SIG-M5 (cell line): ENCODE results near the gene CLTRN.
"Not testable (repeated sequence)": the region's sequence is repeated elsewhere in the genome, so short reads cannot be mapped to it uniquely, and the experiment has no call there.

Source experiments
- DNase-seq: peaks from one replicate; lab custom pipeline; 2025; lab: John Stamatoyannopoulos, UW

The CLTRN gene

GRCh38 chrX:15664487-15665444 is at the start of gene CLTRN:
Gene CLTRN, minus strand, starts transcription at chrX:15664805. Its CDS starts 30 bp downstream, at chrX:15664775.
- DNase-seq = no peak

- DNase-seq = not testable (repeated sequence)
Observed at GRCh38 chrX:15704273-15704672, 39.7 kb upstream of the CLTRN start.

- not testable (repeated sequence) for DNase-seq
Observed at GRCh38 chrX:15703809-15704208, 39.2 kb upstream of the CLTRN start.

GRCh38 chrX:15702488-15703371 is 38.1 kb upstream of the CLTRN start:
- DNase-seq = no peak

- DNase-seq = no peak
Observed at GRCh38 chrX:15696516-15696915, 31.9 kb upstream of the CLTRN start.

GRCh38 chrX:15694941-15695451 is 30.4 kb upstream of the CLTRN start:
- no peak for DNase-seq

- DNase-seq = no peak
Observed at GRCh38 chrX:15686818-15687685, 22.4 kb upstream of the CLTRN start.

GRCh38 chrX:15683193-15683592 is 18.6 kb upstream of the CLTRN start:
- no peak for DNase-seq

GRCh38 chrX:15681433-15681832 is 16.8 kb upstream of the CLTRN start:
- no peak for DNase-seq

GRCh38 chrX:15680401-15680800 is 15.8 kb upstream of the CLTRN start:
- DNase-seq = no peak

- no peak for DNase-seq
Observed at GRCh38 chrX:15679246-15679645, 14.6 kb upstream of the CLTRN start.

- no peak for DNase-seq
Observed at GRCh38 chrX:15678339-15678738, 13.7 kb upstream of the CLTRN start.

- DNase-seq = no peak
Observed at GRCh38 chrX:15676886-15677285, 12.3 kb upstream of the CLTRN start.

GRCh38 chrX:15675490-15675921 is 10.9 kb upstream of the CLTRN start:
- DNase-seq = no peak

GRCh38 chrX:15674841-15675489 is 10.4 kb upstream of the CLTRN start:
- peak; percentile 39 for DNase-seq

GRCh38 chrX:15674514-15674840 is 9.9 kb upstream of the CLTRN start:
- DNase-seq = no peak

- no peak for DNase-seq
Observed at GRCh38 chrX:15673970-15674369, 9.4 kb upstream of the CLTRN start.

GRCh38 chrX:15672881-15673280 is 8.3 kb upstream of the CLTRN start:
- no peak for DNase-seq

GRCh38 chrX:15663439-15663838 is 1.2 kb downstream of the CLTRN start:
- DNase-seq = no peak

GRCh38 chrX:15654804-15655203 is 9.8 kb downstream of the CLTRN start:
- not testable (repeated sequence) for DNase-seq

GRCh38 chrX:15653961-15654360 is 10.6 kb downstream of the CLTRN start:
- no peak for DNase-seq
